GM18858 (cell line): ENCODE data around the gene OPTC.

Source experiments
- ATAC-seq: cut with Tn5 transposase; IDR thresholded peaks from one replicate; pipeline ENCODE4 v1.9.1; 2021; ENCODE audit not compliant: unreplicated experiment

Gene OPTC

GRCh38 chr1:203556047-203556851, 62.3 kb downstream of the OPTC start:
- ATAC-seq = no peak

DNA sequence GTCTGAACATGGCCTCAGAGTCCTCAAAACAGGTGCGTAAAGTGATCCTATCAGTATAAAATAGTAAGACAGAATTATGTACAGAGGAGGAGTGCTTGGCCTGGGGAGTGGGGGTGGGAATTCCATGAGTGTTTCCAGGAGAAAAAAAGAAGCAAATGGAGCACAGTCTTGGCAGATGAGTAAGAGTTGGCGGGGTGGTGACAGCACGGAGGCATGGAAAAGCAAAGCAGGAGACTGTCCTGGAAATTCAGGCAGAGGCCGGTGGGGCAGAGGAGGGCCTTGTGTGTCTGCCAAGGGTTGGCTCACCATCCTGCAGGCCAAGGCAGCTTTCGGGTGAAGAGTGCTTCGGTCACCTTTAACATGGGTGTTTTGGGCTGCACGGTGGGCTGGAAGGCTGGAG, 63.4 kb downstream of the OPTC start:
- no peak for ATAC-seq

DNA sequence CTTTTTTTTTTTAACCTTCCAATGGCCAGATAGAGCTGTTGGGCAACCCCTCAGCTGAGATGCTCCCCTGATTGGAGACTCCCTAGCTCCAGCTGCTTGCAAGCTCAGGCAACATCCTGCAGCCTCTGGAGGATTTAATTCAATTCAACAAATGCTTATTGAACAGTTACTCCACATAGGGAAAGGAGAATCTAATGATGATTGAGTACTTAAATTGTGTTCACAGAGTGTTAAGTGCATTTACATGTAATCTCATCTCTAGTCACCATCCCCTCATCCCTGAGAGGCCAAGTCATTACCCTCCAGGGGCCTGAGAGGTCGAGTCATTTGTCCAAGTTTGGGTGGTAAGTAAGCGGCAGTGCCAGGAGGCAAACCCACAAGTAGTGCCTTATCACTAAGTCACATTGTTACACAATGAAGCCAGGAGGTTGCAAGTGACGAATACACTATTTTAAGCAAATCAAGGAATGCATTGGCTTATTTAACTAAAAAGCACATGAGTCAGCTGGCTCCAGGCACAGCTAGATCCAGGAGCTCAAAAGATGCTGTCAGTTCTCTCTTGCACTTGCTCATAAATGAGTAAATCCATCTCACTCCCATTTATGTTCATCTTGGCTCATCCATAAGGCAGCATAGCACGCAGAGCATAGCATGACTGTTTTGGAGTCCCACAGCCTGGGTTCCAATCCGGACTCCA, 64.3 kb downstream of the OPTC start:
- no peak for ATAC-seq
